Stimulated activated CD4-positive, alpha-beta T cell treated with anti-CD3 and anti-CD28 coated beads, Interleukin-1b, Interleukin-23, amount 100 ng/mL, for 1 hour (primary cell): ENCODE results near the gene PDZRN3.

Source experiments
- DNase-seq, 2 donors: peaks; one replicate each; pipeline ENCODE4 v3.0.0-alpha.2; 2020; ENCODE audit warnings: low read depth in 2 of 2

The PDZRN3 gene

DNA sequence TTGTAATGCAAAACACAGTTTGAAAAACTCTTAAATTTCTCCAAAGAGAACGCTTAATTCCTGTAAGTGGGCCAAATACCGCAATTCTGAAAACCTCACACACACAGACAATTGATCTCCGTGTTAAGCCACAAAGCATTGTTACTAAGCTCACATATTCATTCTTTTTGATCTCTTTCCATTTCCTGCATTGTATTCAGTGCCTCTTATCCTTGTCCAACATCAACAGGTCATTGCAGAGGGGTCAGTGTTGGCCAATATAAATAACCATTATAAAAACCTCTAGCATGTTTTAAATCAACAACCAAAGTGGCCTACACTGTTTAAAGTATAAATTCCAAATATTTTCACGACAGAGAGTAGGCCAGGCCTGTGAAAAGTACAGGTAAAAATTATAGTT lies 171.1 kb downstream of the PDZRN3 start:
- no peak for DNase-seq

GRCh38 chr3:73452729-73453128 lies 172.0 kb downstream of the PDZRN3 start:
- DNase-seq, result no peak

- no peak for DNase-seq
These were observed 173.3 kb downstream of the PDZRN3 start for GRCh38 chr3:73451301-73451944.

- no peak for DNase-seq
These were observed 175.0 kb downstream of the PDZRN3 start for GRCh38 chr3:73449774-73450173.

- no peak for DNase-seq
These were observed 175.9 kb downstream of the PDZRN3 start for GRCh38 chr3:73448761-73449301.

GRCh38 chr3:73448041-73448440 lies 176.7 kb downstream of the PDZRN3 start:
- no peak for DNase-seq

DNA sequence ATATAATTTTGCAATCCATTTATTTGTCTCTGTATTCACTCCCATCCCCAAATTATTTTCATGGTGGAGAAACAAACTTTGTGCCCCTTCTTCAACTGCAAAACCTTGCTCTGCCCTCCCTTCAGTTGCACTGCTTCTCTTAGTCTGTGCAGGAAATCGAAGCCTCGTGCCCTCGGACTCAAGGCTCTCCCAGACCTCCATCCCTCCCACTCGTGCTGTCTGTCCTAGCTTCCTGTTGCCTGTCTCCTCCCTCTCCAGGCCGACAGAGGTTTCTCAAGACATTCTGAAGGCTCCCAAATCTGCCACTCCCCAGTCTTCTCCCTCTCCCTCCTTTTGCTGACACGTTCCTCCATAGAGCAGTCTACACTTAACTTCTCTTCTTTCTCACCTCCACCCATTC lies 177.6 kb downstream of the PDZRN3 start:
- no peak for DNase-seq

DNA sequence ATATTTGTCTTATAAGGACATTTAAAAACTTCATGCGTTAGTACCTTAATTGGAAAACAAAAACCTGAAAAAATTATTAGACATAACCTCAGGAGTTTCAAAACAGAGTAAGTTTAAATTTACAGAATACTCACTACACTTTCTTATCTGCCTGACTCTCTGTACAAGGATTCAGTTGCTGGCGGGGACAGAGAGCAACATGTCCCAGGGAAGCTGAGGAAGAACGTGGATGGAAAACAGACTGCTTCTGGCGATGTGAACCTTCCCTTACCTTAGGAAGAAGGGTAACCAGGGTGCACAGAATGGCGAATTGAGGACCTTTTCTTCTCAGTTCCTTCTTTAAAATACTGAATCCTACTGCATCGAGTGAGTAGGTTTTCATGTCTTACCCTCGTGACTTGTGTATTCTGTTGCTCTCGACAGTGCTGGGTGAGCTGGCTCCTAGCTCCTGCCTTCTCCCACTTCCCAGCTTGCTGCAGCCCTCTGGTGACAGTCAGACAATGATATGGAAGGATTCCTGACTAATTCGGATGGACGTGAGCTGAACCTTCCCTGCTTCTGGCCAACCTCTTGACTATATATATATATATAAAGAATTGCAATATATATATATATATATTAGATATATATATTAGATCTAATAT lies 178.2 kb downstream of the PDZRN3 start:
- no peak for DNase-seq

DNA sequence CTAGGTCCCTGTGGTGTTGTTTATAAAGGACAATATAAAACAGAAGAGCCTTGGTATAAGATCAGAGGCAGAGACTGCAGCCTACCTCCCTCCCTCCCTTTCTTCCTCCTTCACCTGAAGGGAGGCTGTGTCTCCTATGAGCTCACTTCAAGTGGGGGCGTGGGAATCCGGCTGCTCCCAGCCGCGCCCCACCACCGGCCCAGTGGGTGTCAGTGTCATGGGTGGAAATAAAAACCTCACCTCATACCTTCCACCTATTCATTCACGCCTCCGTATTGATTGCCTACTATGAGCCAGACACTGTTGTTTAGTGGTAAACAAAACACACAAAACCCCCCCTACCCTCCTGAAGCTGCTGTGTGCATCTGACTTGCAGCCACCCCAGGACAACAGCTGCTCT lies 181.9 kb downstream of the PDZRN3 start:
- no peak for DNase-seq

- no peak for DNase-seq
These were observed 182.6 kb downstream of the PDZRN3 start for GRCh38 chr3:73442152-73442551.

- no peak for DNase-seq
These were observed 186.9 kb downstream of the PDZRN3 start for GRCh38 chr3:73437828-73438227.

- no peak for DNase-seq
These were observed 189.7 kb downstream of the PDZRN3 start for GRCh38 chr3:73435055-73435454.

DNA sequence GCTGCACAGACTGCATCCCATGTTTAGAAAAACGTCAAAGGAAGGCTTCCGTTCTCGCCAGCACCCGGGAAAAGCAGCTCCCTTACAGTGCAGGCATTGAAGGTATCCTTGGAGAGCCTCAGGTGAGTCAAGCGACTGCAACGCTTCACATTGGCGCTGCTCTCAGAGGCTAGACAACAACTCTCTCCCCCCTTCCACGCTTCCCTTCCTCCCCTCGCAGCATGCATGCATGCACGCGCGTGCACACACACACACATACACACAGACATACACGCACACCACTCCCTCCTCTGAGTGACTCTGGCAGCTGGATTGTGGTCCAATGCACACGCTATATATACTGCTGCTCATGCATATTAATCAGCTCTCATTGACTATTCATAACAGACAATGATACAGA lies 191.1 kb downstream of the PDZRN3 start:
- DNase-seq, result no peak

GRCh38 chr3:73433079-73433478 lies 191.7 kb downstream of the PDZRN3 start:
- DNase-seq, result no peak

GRCh38 chr3:73432706-73433032 lies 192.1 kb downstream of the PDZRN3 start:
- DNase-seq, result no peak

- DNase-seq, result no peak
These were observed 192.6 kb downstream of the PDZRN3 start for GRCh38 chr3:73432023-73432705.

DNA sequence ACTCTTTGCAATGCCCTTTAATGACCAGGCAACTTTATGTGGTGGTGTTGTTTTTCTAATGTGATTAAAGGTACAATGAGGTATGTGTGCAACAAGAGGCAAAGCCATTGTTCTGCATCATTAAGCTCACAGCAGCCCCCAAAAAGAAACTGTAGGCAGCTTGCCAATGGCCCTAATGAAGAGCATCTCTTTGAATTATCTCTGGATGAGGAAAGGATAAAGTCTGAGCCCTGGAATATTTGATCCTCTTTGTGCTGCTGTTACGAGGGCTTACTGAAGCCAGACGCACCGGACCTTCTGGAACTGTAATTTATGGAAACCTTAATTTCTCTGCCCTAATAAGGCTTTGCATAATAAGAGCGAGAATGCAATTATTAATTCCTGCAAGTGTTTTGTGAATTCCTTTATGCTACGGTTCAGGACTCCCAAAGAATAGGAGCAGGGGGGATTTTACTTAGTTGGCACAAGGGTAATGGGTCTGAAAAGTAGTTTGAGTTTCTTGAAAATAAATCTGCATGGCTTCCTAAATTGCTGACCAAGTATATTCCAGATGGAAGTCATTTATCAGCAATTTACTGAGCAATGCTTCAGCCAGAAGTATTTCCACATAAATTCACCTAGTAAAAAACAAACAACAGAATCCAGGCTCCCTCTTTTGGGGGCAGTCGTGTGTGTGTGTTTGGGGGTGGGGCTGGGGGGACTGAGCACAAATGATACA lies 193.4 kb downstream of the PDZRN3 start:
- DNase-seq, result no peak

GRCh38 chr3:73427048-73427706 lies 197.6 kb downstream of the PDZRN3 start:
- DNase-seq, result no peak

DNA sequence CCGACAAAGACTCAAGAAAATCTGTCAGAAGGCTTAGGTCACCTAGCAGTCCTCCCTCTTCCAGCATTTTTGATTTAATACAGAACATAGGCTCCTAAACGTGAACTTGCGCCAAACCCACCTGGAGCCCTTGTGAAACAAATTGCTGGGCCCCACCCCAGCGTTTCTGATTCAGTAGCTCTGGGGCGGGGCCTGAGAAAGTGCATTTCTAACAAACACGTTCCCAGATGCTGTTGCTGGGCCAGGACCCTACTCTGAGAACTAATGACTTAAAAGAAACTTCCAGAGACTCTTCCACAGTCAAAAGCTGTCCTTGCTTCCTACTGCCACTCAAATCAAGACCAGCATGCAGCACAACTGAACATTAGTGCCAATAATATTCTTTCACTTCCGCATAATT lies 198.1 kb downstream of the PDZRN3 start:
- no peak for DNase-seq

DNA sequence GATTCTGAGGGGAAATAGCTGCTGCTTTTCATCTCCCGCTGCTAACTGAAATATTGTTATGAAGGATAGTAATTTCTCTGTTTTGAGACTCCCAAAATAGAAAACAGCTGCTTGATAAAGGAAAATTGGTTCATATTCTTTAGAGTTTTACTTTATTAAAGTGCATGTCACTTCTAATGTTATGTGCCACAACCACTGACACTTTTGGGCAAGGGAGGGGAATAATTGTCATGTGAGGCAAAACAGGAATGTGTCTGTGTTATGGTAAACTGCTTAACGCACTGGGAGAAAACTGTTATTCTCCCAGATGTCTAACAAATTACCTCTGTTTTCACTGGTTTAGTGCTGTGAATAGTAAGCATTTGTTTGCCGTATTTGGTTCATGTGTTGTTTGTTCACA lies 201.6 kb downstream of the PDZRN3 start:
- no peak for DNase-seq

- no peak for DNase-seq
These were observed 202.2 kb downstream of the PDZRN3 start for GRCh38 chr3:73422571-73422970.

GRCh38 chr3:73419942-73420341 lies 204.8 kb downstream of the PDZRN3 start:
- DNase-seq, result no peak
